Psoas muscle (tissue), 8 donors: ENCODE results near the gene BPIFB1. TPM values are rescaled to one million over a fixed set of nuclear protein-coding genes. Genes with fewer than 3 reads are reported as not detected.

ENCODE experiments used
- ATAC-seq, 4 donors: fragments of 200-7000 bp; cut with Tn5 transposase; one replicate each; pipeline ENCODE4 v1.9.1; 2020; ENCODE audit warnings: moderate library complexity in 3 of 4, mild to moderate bottlenecking in 2 of 4
- DNase-seq, 2 donors: peaks; one replicate each; pipeline ENCODE4 v3.0.0-alpha.2; 2020
- H3K27ac ChIP-seq: fragments of 200-600 bp; one replicate; pipeline ENCODE4 v1.8.0; 2022
- H3K27me3 ChIP-seq, 3 donors: fragments of 200-600 bp in 1 of 3; one replicate each; pipeline versions ENCODE4 v1.6.1 to v1.8.0; 2013 to 2022; ENCODE audit warnings: low read length in 2 of 3, mild to moderate bottlenecking in 2 of 3, moderate library complexity in 1 of 3; ENCODE audit not compliant: insufficient read depth in 3 of 3
- H3K36me3 ChIP-seq, 2 donors: fragments of 200-600 bp in 1 of 2; one replicate each; pipeline versions ENCODE4 v1.6.1 to v1.8.0; 2013 to 2022; ENCODE audit warnings: low read depth in 1 of 2, mild to moderate bottlenecking in 1 of 2, moderate library complexity in 1 of 2; ENCODE audit not compliant: insufficient read depth in 1 of 2
- H3K4me1 ChIP-seq: fragments of 200-600 bp; one replicate; pipeline ENCODE4 v1.8.0; 2022
- H3K4me3 ChIP-seq: fragments of 200-600 bp; one replicate; pipeline ENCODE4 v1.8.0; 2022; ENCODE audit warnings: mild to moderate bottlenecking
- H3K9me3 ChIP-seq: fragments of 200-600 bp; one replicate; pipeline ENCODE4 v1.8.0; 2022
- CTCF ChIP-seq: fragments of 200-600 bp; IDR thresholded peaks from one replicate; pipeline ENCODE4 v1.8.0; 2022; ENCODE audit warnings: antibody characterized with exemption
- WGBS, 3 donors: extraction: QIAGEN DNeasy Blood & Tissue Kit; methylation state at CpG; one replicate each; pipeline versions ENCODE4 v1.1.6 to v1.1.7; 2013; 5-methylcytosine and 5-hydroxymethylcytosine counted together
- intact Hi-C, 2 donors: fragments of 100-400 bp; cut with DNase I; formaldehyde crosslinking; loops; one replicate each; pipeline versions ENCODE4 v1.11.0 to v1.14.2; 2022
- polyA plus RNA-seq, 3 donors: library from polyadenylated mRNA; stranded (reverse); fragments of 200-250 nt; gene quantifications; one replicate each; pipeline ENCODE4 v1.2.3, GENCODE V29; 2013
- total RNA-seq, 4 donors: library from RNA; stranded (reverse); fragmentation: NEBNext Ultra II Directional in 2 of 4; extraction: Animal tissue kit (Norgen Biotek cat#: 25700) in 2 of 4; gene quantifications; one replicate each; pipeline versions ENCODE4 v1.2.1 to v1.2.4, GENCODE V29; 2021 to 2023
- donor health status: healthy with polysubstance abuse.
- donor health status: DM: no; HTN: no; CAD: no; lungs with moderate emphysema.
- donor health status: Bipolar disorder and iron deficiency.
- donor health status: healthy.
- donor health status: DM: yes; HTN: yes; CAD: no.
- donor health status: DM: no; HTN: no; CAD: no.
- donor health status: DM: no; HTN: no; CAD: no.
- donor health status: DM: yes; HTN: yes; CAD: no.

The BPIFB1 gene
- total and polyA plus RNA-seq, 7 donors, result 0.04 TPM; not detected in 6

- intact Hi-C loops, result no loop called here
- ATAC-seq (no peak), DNase-seq (no peak)
- Histone ChIP-seq H3K9me3 (no peaks in the 10 kb centered on the region), H3K36me3 (no peaks in the 10 kb centered on the region), H3K27ac (no peak overlapping the region), H3K27me3 (peaks cover 0 to 7% (median 2%) of the 10 kb centered on the region in 3 donors), H3K4me3 (no peak overlapping the region), H3K4me1 (no peaks in the 10 kb centered on the region)
- TF ChIP-seq CTCF, result no peak
- 84 to 89% (median 87%) methylated on average over 3 of the region's 3 CpGs for WGBS, 3 donors
Observed at GRCh38 chr20:33252460-33252859, 30.6 kb upstream of the BPIFB1 start.

GRCh38 chr20:33255005-33255404 lies 28.0 kb upstream of the BPIFB1 start:
- H3K9me3 ChIP-seq, result no peaks in the 10 kb centered on the region
- peaks cover 0 to 7% (median 0%) of the 10 kb centered on the region in 3 donors for H3K27me3 ChIP-seq
- no peak for ATAC-seq
- intact Hi-C loops, result no loop called here
- whole genome bisulfite sequencing, 3 donors, result 77 to 83% (median 83%) methylated on average over 2 of the region's 2 CpGs
- H3K27ac ChIP-seq, result no peak overlapping the region
- no peak for DNase-seq
- no peaks in the 10 kb centered on the region for H3K36me3 ChIP-seq
- H3K4me1 ChIP-seq, result no peaks in the 10 kb centered on the region
- no peak overlapping the region for H3K4me3 ChIP-seq
- TF ChIP-seq CTCF, result no peak

GRCh38 chr20:33257237-33257636 lies 25.8 kb upstream of the BPIFB1 start:
- intact Hi-C loops, result no loop called here
- WGBS, 3 donors, result 78 to 85% (median 82%) methylated on average over 5 of the region's 5 CpGs
- no peak for TF ChIP-seq CTCF
- Histone ChIP-seq H3K27ac (no peak overlapping the region), H3K27me3 (peaks cover 0 to 7% (median 0%) of the 10 kb centered on the region in 3 donors), H3K36me3 (no peaks in the 10 kb centered on the region), H3K4me3 (no peak overlapping the region), H3K9me3 (no peaks in the 10 kb centered on the region), H3K4me1 (no peaks in the 10 kb centered on the region)
- ATAC-seq, result no peak
- DNase-seq, result no peak

GRCh38 chr20:33259371-33259770 lies 23.6 kb upstream of the BPIFB1 start:
- TF ChIP-seq CTCF, result no peak
- Histone ChIP-seq H3K36me3 (no peaks in the 10 kb centered on the region), H3K4me3 (no peak overlapping the region), H3K4me1 (no peaks in the 10 kb centered on the region), H3K9me3 (no peaks in the 10 kb centered on the region), H3K27ac (no peak overlapping the region), H3K27me3 (peaks cover 0 to 16% (median 0%) of the 10 kb centered on the region in 3 donors)
- ATAC-seq, result no peak
- 38 to 43% (median 39%) methylated on average over 5 of the region's 5 CpGs for WGBS, 3 donors
- no peak for DNase-seq
- intact Hi-C loops, result no loop called here

- H3K4me3 ChIP-seq, result no peak overlapping the region
- H3K36me3 ChIP-seq, result no peaks in the 10 kb centered on the region
- WGBS, 3 donors, result 63 to 74% (median 72%) methylated on average over 4 of the region's 4 CpGs
- no peak for DNase-seq
- peaks cover 0 to 12% (median 0%) of the 10 kb centered on the region in 3 donors for H3K27me3 ChIP-seq
- H3K27ac ChIP-seq, result no peak overlapping the region
- intact Hi-C loops, result no loop called here
- no peaks in the 10 kb centered on the region for H3K9me3 ChIP-seq
- no peak for ATAC-seq
- no peak for TF ChIP-seq CTCF
- H3K4me1 ChIP-seq, result no peaks in the 10 kb centered on the region
Observed at GRCh38 chr20:33261465-33261864, 21.5 kb upstream of the BPIFB1 start.
